Activated CD8-positive, alpha-beta memory T cell treated with anti-CD3 and anti-CD28 coated beads, Interleukin-2, amount 10 ng/mL, durations not matched to agents 7 days and 5 days (primary cell): ENCODE data around the gene CZIB. TPM values are rescaled to one million over a fixed set of nuclear protein-coding genes. Genes with fewer than 3 reads are reported as not detected.

Experiments used
- ATAC-seq: fragments of 150-1000 bp; cut with Tn5 transposase; one replicate; pipeline ENCODE4 v1.10.0; 2021; ENCODE audit warnings: moderate library complexity
- CTCF ChIA-PET: fragments of 350-600 bp; sonication (Branson Sonifier 250); formaldehyde crosslinking; loops from one replicate; lab custom pipeline; 2021; ENCODE audit warnings: antibody characterized with exemption; lab: Charles Lee
- DNase-seq: peaks from one replicate; pipeline ENCODE4 v3.0.0-alpha.2; 2020
- H3K27ac Mint-ChIP-seq: one replicate; pipeline ENCODE4 v1.8.0; 2021; ENCODE audit warnings: mild to moderate bottlenecking, mixed read lengths
- H3K27me3 Mint-ChIP-seq: one replicate; pipeline ENCODE4 v1.8.0; 2021; ENCODE audit warnings: mixed read lengths
- H3K36me3 Mint-ChIP-seq: one replicate; pipeline ENCODE4 v1.8.0; 2021; ENCODE audit warnings: mild to moderate bottlenecking, mixed read lengths
- H3K4me1 Mint-ChIP-seq: one replicate; pipeline ENCODE4 v1.8.0; 2021; ENCODE audit warnings: mixed read lengths
- H3K4me3 Mint-ChIP-seq: one replicate; pipeline ENCODE4 v1.8.0; 2021; ENCODE audit warnings: mild to moderate bottlenecking, moderate library complexity, mixed read lengths
- H3K9me3 Mint-ChIP-seq: one replicate; pipeline ENCODE4 v1.8.0; 2022; ENCODE audit warnings: low read depth, mixed read lengths
- total RNA-seq, 2 experiments: library from RNA; stranded (reverse); gene quantifications; one replicate each; pipeline ENCODE4 v1.2.3, GENCODE V29; 2021

CZIB gene
- total RNA-seq, 2 experiments from 2014 or later: 41.4 to 48.2 TPM

DNA sequence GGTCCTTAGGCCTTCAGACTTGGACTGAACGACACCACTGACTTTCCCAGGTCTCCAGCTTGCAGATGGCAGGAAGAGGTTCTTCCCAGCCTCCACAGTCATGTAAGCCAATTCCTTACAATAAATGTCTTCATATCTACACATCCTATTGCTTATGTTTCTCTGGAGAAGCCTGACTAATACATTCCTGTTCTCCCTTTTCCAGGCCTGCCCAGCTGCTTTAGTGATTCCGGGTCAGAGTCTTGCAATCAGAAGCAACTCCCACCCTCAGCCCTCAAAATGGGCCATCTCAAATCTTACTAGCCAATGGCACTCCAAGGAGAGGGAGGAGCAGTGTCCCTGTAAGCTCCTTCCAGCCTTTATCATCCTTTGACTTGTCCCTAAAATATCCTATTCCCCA, 40.2 kb downstream of the CZIB start:
- Mint-ChIP-seq H3K4me3 (no peak overlapping the region), H3K4me1 (no peaks in the 10 kb centered on the region), H3K9me3 (no peaks in the 10 kb centered on the region), H3K27ac (no peak overlapping the region), H3K27me3 (peaks cover 22% of the 10 kb centered on the region), H3K36me3 (no peaks in the 10 kb centered on the region)
- CTCF ChIA-PET: interaction anchor here (1.4 to 4.1 kb wide), 2 partner anchors 275 to 440 kb away, joined by 3 to 17 read pairs; no protein-coding TSS in a partner anchor
- DNase-seq (no peak), ATAC-seq (no peak)

DNA sequence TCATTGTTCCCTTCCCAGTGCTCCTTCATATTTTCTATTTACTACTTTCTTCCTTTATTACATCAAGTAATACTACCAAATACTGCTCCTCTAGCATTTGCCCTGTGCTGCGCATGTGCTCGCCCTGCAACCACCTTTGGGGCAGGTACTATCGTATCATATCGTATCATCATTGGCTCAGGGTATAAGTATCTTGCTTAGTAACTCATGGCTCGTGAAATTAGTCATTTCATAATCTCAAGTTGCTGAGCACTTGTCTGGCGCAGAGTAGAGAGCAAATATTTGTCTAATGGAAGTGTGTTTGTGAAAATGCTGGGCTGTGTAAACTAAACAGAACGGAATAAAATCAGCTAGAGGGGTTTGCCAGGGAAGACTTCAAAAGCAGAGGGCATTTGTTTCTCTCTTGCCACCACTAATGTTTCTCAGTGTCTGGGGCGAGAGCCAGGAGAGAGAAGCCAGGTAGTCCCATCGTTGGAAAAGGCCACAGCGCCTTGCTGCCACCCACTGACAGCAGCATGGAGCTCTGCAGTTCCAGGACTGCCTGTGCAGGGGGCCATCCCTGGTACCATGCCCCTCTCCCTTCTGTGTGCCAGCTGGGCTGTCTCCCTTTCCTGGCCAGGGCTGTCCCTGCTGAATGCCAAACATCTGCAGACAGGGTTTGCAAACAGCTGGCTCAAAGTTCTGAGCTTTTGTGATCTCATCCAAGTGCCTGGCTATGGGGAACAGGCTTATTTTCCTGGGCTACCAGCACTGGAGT, 43.8 kb downstream of the CZIB start:
- Mint-ChIP-seq H3K36me3 (no peaks in the 10 kb centered on the region), H3K4me3 (no peak overlapping the region), H3K27me3 (peaks cover 36% of the 10 kb centered on the region), H3K9me3 (no peaks in the 10 kb centered on the region), H3K27ac (no peak overlapping the region), H3K4me1 (peaks cover 4% of the 10 kb centered on the region)
- DNase-seq: no peak
- ATAC-seq: no peak
- CTCF ChIA-PET: no interaction called here

DNA sequence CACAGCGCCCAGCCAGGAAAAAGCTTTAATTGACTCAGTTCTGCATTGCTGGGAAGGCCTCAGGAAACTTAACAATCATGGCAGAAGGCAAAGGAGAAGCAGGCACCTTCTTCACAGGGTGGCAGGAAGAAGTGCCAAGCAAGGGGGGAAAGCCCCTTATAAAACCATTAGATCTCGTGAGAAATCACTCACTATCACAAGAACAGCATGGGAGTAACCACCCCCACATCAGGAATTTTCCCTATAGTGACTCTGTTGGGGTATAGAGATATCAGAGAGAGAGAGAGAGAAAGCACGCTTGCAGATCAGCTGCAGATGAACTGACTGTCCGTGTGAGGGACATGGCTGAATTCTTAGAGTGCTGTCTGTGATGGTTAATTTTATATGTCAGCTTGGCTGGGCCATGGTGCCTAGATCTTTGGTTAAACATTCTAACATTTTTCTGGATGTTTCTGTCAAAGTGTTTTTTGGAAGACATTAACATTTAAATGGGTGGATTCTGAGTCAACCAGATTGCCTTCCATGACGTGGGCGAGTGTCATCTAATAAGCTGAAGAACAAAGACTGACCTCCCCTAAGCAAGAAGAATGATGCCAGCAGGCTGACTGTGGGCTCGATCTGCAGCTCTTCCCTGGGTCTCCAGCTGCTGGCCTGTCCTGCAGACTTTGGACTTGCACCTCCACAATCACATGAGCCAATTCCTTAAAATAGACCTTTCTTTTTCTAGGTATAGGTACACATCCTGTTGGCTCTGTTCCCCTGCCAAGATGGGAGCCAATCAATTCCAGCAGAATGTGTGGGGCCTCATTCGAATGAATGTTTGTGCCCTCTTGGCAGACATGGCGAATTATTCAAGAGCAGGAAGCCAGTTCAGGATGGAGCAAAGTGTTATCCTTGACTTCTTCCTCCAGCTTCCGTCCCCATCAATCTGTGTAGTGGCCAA, 45.2 kb downstream of the CZIB start:
- Mint-ChIP-seq H3K27me3 (peaks cover 29% of the 10 kb centered on the region), H3K27ac (no peak overlapping the region), H3K4me1 (peaks cover 4% of the 10 kb centered on the region), H3K4me3 (no peak overlapping the region), H3K36me3 (no peaks in the 10 kb centered on the region), H3K9me3 (no peaks in the 10 kb centered on the region)
- DNase-seq: no peak
- no peak for ATAC-seq
- CTCF ChIA-PET: no interaction called here

DNA sequence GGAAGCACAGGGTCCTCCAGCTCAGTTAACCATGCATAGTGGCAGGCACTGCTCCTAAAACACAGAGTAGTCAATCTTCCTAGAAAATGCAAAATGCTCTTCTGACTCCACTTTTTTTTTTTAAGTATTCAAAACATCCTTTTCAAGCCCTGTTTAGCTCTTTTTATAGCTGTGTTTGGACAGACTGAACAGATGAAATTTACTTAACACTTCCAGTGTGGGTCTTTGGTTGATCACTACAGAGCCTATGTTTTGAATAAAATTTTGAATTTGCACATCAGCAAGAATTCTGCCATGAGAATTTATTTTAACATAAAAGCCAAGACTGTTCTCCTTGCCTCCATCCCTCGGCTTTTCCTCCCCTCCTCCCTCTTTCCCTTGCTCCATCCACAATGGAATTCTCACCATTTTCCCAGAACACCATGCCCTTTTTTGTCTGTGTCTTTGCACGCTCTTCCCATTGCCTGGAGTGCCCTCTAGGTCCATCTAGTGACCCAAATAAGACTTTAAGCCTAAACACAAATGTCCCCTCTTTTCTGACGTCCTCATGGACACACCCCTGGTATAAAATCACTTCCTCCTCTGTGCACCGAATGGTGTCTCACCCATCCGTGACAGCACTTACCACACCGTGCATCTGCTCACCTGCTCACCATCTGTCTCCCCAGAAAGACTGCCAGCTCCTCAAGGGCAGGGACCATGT, 47.9 kb downstream of the CZIB start:
- Mint-ChIP-seq H3K36me3 (no peaks in the 10 kb centered on the region), H3K4me3 (no peak overlapping the region), H3K4me1 (peaks cover 4% of the 10 kb centered on the region), H3K27me3 (peaks cover 23% of the 10 kb centered on the region), H3K9me3 (no peaks in the 10 kb centered on the region), H3K27ac (no peak overlapping the region)
- CTCF ChIA-PET: interaction anchor here (1.3 to 1.4 kb wide), 2 partner anchors 9 to 35 kb away, joined by 3 to 5 read pairs; no protein-coding TSS in a partner anchor
- DNase-seq (no peak), ATAC-seq (no peak)

DNA sequence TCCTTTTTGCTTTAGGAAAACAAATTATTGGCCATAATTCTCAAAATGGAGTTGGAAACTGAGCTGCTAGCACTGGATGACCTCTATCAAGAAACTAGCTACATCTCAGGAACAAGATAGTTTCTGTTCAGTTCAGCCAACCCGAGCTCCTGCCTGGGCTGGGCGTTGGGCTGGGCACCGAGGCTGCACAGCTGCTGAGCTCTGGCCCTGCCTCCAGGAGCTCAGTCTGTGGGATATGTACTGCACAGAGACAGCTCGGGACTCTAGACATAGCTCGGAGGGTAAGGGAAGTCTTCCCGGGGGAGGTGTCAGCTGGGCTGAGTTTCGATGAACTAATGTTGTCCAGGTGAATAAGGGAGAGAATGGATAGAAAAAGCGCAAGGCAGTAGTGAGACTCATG, 53.5 kb downstream of the CZIB start:
- ATAC-seq: no peak
- Mint-ChIP-seq H3K4me3 (no peak overlapping the region), H3K36me3 (no peaks in the 10 kb centered on the region), H3K27ac (no peak overlapping the region), H3K27me3 (peaks cover 36% of the 10 kb centered on the region), H3K4me1 (no peaks in the 10 kb centered on the region), H3K9me3 (no peaks in the 10 kb centered on the region)
- CTCF ChIA-PET: no interaction called here
- DNase-seq: no peak

DNA sequence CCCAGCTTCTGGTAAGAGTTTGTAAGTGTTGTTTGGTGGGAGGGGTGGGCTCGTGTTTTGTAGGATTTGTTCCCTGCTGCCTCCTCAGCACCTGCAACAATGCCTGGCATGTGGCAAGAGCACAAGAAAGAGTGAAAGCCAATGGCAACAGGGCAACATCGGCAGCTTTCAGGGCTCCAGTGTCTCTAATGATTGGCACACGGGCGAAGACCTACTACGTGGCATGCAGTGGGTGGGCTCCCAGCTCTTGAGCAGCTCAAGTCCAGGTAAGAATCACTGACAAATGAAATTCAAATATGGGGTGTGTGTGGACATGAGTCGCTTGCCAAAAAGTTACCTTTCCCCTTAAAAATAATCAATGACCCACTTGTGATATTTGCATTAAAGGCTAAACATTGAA, 54.1 kb downstream of the CZIB start:
- CTCF ChIA-PET: interaction anchor here (0.7 kb wide), 1 partner anchor 13 kb away, joined by 3 read pairs; no protein-coding TSS in a partner anchor
- DNase-seq: no peak
- no peaks in the 10 kb centered on the region for H3K36me3 Mint-ChIP-seq

DNA sequence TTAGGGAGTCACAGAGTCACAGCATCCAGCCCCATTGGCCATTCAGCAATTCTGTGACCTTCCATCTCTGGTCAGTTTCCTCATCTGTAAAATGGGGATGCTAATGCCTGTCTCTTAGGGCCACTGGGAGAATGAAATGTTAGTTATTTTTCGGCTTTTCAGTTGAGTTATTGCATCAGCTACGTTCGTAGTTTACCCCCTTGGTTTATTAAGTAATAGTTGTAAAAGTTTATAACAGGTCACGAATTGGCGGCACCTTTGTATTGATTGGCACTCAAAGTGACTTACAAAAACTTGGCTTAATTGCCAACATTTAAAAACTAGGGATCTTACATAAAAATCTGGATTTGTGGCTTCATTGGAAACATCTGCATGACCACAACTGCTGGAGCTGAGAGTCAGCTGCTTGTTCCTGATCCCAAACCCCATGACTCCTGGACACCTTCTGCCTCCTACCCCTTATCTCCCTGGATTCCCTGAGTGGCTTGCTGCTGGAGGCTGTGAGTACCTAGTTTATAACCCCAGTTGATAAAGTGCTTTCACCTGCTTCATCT, 54.9 kb downstream of the CZIB start:
- no peak overlapping the region for H3K4me3 Mint-ChIP-seq

More for the DNA sequence above, 54.1 kb downstream of the CZIB start:
- H3K27me3 Mint-ChIP-seq: peaks cover 36% of the 10 kb centered on the region
- no peak for ATAC-seq
- H3K27ac Mint-ChIP-seq: no peak overlapping the region
- no peaks in the 10 kb centered on the region for H3K4me1 Mint-ChIP-seq
- H3K4me3 Mint-ChIP-seq: no peak overlapping the region
- no peaks in the 10 kb centered on the region for H3K9me3 Mint-ChIP-seq

More for the DNA sequence above, 54.9 kb downstream of the CZIB start:
- Mint-ChIP-seq H3K9me3 (no peaks in the 10 kb centered on the region), H3K27me3 (peaks cover 36% of the 10 kb centered on the region), H3K27ac (no peak overlapping the region), H3K4me1 (no peaks in the 10 kb centered on the region), H3K36me3 (no peaks in the 10 kb centered on the region)
- CTCF ChIA-PET: no interaction called here
- DNase-seq (no peak), ATAC-seq (no peak)

Other genes starting within 250 kb of the CZIB start
- not detected for gene PODN, start 158.4 kb downstream of the CZIB start, total RNA-seq
- not detected for gene SLC1A7, start 78.0 kb downstream of the CZIB start, total RNA-seq
- 10 to 100 TPM; 11.5 to 13.5 TPM for gene CPT2, start 23.8 kb downstream of the CZIB start, total RNA-seq
- 10 to 100 TPM; 72.9 to 80.1 TPM for gene MAGOH, start 17.9 kb upstream of the CZIB start, total RNA-seq
- 10 to 100 TPM; 65.1 to 82.5 TPM for gene LRP8, start 107.4 kb upstream of the CZIB start, total RNA-seq
- gene DMRTB1, start 238.8 kb upstream of the CZIB start, total RNA-seq: not detected